ENCODE measurements around the gene TMEM255B. TPM values are rescaled to one million over a fixed set of nuclear protein-coding genes. Genes with fewer than 3 reads are reported as not detected.

Gene TMEM255B
- total and polyA plus RNA-seq, 2 of the 4 experiments (the other 2 are of a cell fraction) = 0.36 to 0.94 TPM

GRCh38 chr13:113768018-113768905 lies 9.2 kb downstream of the TMEM255B start:
- BruUV-seq (replicated peaks) = no TSS peak
- TF ChIP-seq RFX5 (IDR thresholded peaks at IDR 0.05; ENCODE audit: low read depth, low read length) (no peak), MAFK (IDR thresholded peaks at IDR 0.05; ENCODE audit: low read depth, low read length) (no peak), USF2 (IDR thresholded peaks at IDR 0.05; ENCODE audit: low read depth, low read length) (no peak), POLR2A (IDR thresholded peaks at IDR 0.05; ENCODE audit: low read depth, low read length) (no peak), SMC3 (IDR thresholded peaks at IDR 0.05; ENCODE audit: low read depth, low read length) (no peak), NFE2L2 (IDR thresholded peaks at IDR 0.05; ENCODE audit: low read depth, low read length) (no peak), MAZ (IDR thresholded peaks at IDR 0.05; ENCODE audit: borderline replicate concordance, low read depth, low read length) (no peak), ELK1 (IDR thresholded peaks at IDR 0.05; ENCODE audit: borderline replicate concordance, low read depth, low read length) (no peak), FOS (IDR thresholded peaks at IDR 0.05; ENCODE audit: low read depth, low read length) (no peak), CHD1 (IDR thresholded peaks at IDR 0.05; ENCODE audit: low read depth, low read length) (no peak), RAD21 (IDR thresholded peaks at IDR 0.05; ENCODE audit: low read length) (no peak), MXI1 (IDR thresholded peaks at IDR 0.05; ENCODE audit: borderline replicate concordance, low read depth, low read length) (no peak), BHLHE40 (IDR thresholded peaks at IDR 0.05; ENCODE audit: low read depth, low read length) (no peak), CTCF (conservative IDR thresholded peaks at IDR 0.05; ENCODE audit: low read depth, low read length) (no peak), RCOR1 (IDR thresholded peaks at IDR 0.05; ENCODE audit: insufficient replicate concordance, low read length) (no peak)

More at GRCh38 chr13:113768018-113768905, 9.2 kb downstream of the TMEM255B start:
- Histone ChIP-seq H3K56ac (ENCODE audit: extremely low read depth, insufficient read depth, low read length) (no peak overlapping the region), H3K4me3 (ENCODE audit: insufficient read depth, low read depth, low read length) (no peak overlapping the region), H4K8ac (ENCODE audit: low read depth in 2 of 2, low read length in 2 of 2) (no peak overlapping the region), H2BK120ac (ENCODE audit: low read depth, low read length) (no peak overlapping the region), H2AK9ac (replicated peaks; ENCODE audit: low read depth, low read length, poor library complexity) (no peak overlapping the region), H3K14ac (replicated peaks; ENCODE audit: low read depth, low read length) (no peak overlapping the region), H2BK20ac (ENCODE audit: low read depth, low read length) (no peak overlapping the region), H3K4ac (ENCODE audit: low read depth, low read length) (no peak overlapping the region), H3K9ac (ENCODE audit: low read depth, low read length) (no peak overlapping the region), H3K36me3 (ENCODE audit: control insufficient read depth, insufficient read depth, low read length) (no peaks in the 10 kb centered on the region), H3K18ac (ENCODE audit: low read depth, low read length) (no peak overlapping the region), H4K91ac (ENCODE audit: insufficient read depth, low read depth, low read length) (no peak overlapping the region), H4K20me1 (ENCODE audit: insufficient read depth, low read length) (no peaks in the 10 kb centered on the region), H3K9me1 (ENCODE audit: insufficient read depth, low read length) (no peaks in the 10 kb centered on the region), H2AK5ac (ENCODE audit: low read depth, low read length) (no peak overlapping the region), H2AFZ (replicated peaks; ENCODE audit: low read length, poor library complexity) (no peak overlapping the region), H3K27ac (ENCODE audit: insufficient read depth, low read length) (no peak overlapping the region), H3K23ac (ENCODE audit: low read depth, low read length) (no peak overlapping the region), H3K4me1 (ENCODE audit: control insufficient read depth, insufficient read depth, low read length) (no peaks in the 10 kb centered on the region), H4K5ac (ENCODE audit: low read depth, low read length) (no peak overlapping the region), H2BK15ac (ENCODE audit: low read depth, low read length) (no peak overlapping the region), H2BK5ac (ENCODE audit: low read depth, low read length, poor library complexity, severe bottlenecking) (no peak overlapping the region), H3K27me3 (ENCODE audit: control insufficient read depth, insufficient read depth, low read length) (peaks cover 13% of the 10 kb centered on the region), H3K4me2 (ENCODE audit: low read depth, low read length) (no peak overlapping the region), H3K79me1 (ENCODE audit: low read depth in 1 of 2, low read length in 2 of 2) (no peaks in the 10 kb centered on the region), H3K9me3 (ENCODE audit: control insufficient read depth, insufficient read depth, low read length) (peaks cover 5% of the 10 kb centered on the region; the same call in 1 of the 2 replicates)
- ATAC-seq (ENCODE audit: low read depth) (no peak), DNase-seq (no peak)
- intact Hi-C loops (cut with micrococcal nuclease) = no loop called here
- in situ Hi-C loops (cut with MboI; ENCODE audit: low sequenced_read_pairs) = no loop called here
- dilution Hi-C loops (cut with HindIII; ENCODE audit: low sequenced_read_pairs, unreplicated experiment) = no loop called here
- WGBS, 2 experiments (ENCODE audit: extremely low coverage in 2 of 2, insufficient read length in 1 of 2) = 84% methylated on average over 17 of the region's 28 CpGs; no CpG with 5 or more reads in 1 of the 2 experiments
- ChIA-PET POLR2A (ENCODE audit: unreplicated experiment) (no interaction called here), CTCF (no interaction called here)

All from IMR-90 (cell line).